WTC11 (cell line): ENCODE measurements around the gene KCNMA1.

Source experiments
- FOXJ3 ChIP-seq: sonication (generic); formaldehyde crosslinking; IDR thresholded peaks from 2 replicates; pipeline ENCODE4 v1.9.0; 2021; ENCODE audit warnings: missing genetic modification reagents, mild to moderate bottlenecking, borderline replicate concordance
- MAX ChIP-seq: sonication (generic); formaldehyde crosslinking; IDR thresholded peaks from 2 replicates; pipeline ENCODE4 v1.8.0; 2022; ENCODE audit warnings: mild to moderate bottlenecking, missing genetic modification reagents
- USF2 ChIP-seq: sonication (generic); formaldehyde crosslinking; IDR thresholded peaks from 2 replicates; pipeline ENCODE4 v1.8.1; 2023; ENCODE audit warnings: mild to moderate bottlenecking, missing genetic modification reagents, moderate library complexity

DNA sequence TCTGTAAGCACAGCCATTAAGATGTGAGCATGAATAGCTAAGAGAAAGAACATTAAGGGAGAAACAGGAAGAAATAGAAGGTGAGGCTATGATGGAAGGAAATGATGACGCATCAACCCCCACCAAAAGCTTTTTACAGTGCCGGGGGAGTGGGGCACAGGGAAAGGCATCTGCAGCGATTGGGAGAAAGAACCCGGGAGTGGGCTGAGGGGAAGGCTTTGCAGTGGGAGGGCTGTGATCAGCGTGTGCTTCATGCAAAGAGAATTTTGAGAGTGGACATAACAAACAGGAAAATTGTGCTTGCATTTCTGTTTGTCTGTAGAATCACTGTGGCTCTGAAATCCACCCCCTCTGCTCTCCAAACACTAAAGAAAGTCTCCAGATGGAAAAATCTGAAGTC lies 250.8 kb downstream of the KCNMA1 start:
- no peak for TF ChIP-seq FOXJ3 (CRISPR knock-in tag)
- TF ChIP-seq MAX (CRISPR knock-in tag) = no peak
- TF ChIP-seq USF2 = no peak
